GM19023 (cell line): ENCODE data around the gene BRPF1.
"Not testable (repeated sequence)": the region's sequence is repeated elsewhere in the genome, so short reads cannot be mapped to it uniquely, and the experiment has no call there.

Experiments
- ATAC-seq: cut with Tn5 transposase; IDR thresholded peaks from one replicate; pipeline ENCODE4 v1.9.1; 2021; ENCODE audit warnings: mild to moderate bottlenecking, moderate library complexity; ENCODE audit not compliant: unreplicated experiment

The BRPF1 gene

DNA sequence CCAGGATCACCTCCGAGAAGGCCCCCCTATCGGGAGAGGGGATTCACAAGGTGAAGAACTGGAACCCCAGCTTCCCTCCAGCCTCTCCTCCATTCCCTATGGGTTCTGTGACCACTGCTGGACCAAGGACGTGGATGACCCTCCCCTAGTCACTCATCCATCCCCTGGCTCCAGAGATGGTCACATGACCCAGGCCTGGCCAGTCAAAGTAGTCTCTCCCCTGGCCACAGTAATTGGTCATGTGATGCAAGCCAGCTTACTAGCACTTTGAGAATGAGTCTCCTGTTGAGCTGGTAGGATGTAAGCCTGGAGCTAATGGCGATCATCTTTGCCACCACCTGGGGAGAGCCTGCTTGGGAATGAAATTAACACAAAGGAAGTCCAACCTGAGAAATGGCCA, 34.3 kb downstream of the BRPF1 start:
- no peak for ATAC-seq

DNA sequence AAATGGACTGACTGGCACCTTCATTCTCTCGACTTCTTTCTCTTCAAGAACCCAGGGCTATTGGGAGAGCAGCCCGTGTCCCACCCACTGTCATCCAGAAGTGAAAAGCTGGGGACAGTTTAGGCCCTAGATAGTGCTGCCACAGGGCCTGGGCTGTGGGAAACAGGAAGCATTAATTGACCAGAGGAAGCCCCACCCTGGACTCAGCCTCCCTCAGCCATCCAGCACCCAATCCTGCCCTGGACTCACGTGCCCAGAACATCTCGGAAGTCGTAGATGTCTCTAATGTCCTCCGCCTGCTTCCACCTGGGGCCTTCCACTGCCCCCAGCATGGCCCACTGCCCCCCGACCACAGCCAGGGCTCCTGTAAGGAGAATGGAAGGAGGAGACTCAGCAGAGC, 35.9 kb downstream of the BRPF1 start:
- no peak for ATAC-seq

DNA sequence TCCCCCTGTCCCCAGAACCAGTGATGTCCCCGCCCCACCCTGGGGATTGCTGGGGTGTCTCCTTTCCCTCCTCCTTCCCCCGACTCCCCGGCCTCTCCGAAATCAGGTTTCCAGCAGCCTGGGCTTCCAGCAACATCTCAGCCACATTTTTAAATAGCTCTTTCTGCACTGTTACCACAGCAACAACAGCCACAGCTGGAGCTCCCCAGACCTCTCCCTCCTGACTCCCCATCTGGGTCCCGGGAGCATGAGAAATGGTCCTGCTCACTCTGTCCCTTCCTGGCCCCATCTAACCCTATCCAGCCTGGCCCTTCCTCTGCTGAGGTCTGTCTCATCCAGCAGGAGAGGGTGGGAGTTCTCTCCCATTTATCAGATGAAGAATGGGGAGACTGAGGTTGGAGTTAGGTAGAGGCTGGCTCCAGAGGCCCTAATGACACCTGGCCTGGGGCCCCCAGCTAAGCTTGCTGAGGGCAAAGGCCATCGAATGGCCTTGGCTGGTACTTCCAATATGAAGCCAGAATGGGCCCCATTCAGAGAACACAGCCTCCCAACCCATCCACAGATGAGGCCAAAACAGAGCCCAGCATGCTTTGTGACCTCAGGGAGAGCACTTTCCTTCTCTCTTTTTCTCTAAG, 36.7 kb downstream of the BRPF1 start:
- ATAC-seq = no peak

DNA sequence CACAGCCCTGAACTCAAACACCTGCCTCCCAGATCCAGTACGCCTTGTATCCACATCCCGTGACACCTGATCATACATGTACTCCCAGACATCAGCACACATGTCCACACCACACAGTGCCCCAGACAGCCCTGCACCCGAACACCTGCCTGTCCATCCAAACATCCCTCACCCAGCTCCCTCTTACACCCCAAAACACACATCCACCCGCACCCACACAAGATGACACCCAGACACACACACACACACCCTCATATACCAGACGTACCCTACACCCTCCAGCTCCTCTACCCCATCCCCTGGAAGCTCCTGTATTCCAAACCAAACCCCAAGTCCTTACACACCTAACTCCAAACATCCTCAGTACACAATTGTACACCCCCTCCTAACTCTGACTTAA, 37.5 kb downstream of the BRPF1 start:
- ATAC-seq = no peak

DNA sequence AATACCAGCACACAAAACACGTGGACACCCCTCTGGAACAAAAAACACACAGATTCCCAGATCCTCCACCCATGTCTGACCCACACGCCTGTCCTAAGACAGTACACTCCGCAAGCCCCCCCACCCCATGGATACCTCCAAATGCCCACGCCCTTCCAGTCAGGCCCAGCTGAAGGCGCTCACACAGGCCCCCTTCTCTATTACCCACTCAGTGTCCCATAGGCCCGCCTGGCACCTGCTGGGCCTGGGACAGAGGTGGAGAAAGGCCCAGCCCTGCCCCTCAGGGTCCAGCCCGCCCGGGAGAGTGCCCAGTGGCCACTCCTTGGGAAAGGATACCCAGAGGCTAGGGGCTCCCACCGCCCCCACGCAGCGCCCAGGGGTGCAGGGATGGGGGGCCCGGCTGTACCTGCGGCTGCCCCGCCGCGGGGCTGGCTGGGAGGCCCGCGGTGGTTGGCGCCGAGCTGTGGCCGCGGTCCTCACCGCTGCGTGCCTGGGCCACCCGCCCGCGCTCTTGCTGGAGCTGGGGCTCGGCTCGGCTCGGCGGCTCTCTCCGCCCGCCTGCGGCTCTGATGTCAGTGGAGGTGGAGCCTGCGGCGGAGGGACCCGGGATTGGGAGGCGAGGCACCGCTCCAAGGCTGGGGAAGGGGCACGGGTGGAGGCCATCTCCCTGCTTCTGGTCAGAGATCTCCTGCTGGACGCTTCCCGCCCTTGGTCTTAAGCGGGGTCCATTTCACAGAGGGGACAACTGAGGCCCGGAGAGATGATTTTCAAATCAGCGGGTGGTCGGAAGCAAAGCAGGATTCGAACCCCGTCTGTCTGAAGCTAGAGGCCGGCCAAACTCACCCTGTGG, 38.1 kb downstream of the BRPF1 start, which contains the start of gene CAMK1:
Gene CAMK1, minus strand, starts transcription at position 522 of the 850 bp plus-strand sequence. CDS start 2,198 bp downstream, outside the sequence.
- ATAC-seq = peak; percentile 72

DNA sequence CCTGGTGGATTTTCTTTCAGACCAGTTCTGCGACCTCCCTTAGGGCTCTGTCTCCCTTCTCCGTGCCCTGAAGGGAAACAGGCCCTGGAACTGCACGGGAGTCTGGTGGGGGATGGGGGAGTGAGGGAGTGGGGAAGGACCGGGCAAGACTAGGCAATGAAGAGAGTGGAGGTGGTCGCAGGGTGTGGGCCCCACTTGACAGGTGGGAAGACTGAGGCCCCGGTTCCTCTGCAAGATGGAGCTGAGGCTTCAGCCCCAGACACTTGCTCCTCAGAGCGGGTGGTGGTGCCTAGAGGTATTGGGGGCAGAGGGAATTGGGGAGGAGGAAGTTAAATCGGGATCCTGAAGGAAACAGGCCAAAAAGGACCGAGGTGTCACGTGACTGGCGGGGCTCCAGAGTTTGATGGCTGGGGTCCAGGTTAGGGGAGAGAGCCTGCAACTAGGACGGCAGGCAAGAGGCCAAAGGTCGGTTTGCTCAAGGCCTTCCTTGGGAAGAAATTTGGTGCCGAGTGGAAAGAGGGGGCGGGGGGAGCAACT, 38.8 kb downstream of the BRPF1 start:
- no peak for ATAC-seq

DNA sequence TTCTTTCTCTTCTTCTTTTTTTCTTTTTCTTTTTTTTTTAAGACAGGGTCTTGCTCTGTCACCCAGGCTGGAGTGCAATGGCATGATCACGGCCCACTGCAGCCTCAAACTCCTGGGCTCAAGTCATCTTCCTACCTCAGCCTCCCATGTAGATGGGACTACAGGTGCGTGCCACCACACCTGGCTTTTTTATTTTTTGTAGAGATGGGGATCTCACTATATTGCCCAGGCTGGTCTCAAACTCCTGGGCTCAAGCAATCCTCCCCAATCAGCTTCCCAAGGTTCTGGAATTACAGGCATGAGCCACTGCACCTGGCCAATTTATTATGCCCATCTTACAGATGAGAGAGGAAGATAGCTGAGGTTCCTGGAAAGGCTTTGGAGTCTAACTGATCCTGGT, 39.5 kb downstream of the BRPF1 start:
- ATAC-seq = not testable (repeated sequence)

DNA sequence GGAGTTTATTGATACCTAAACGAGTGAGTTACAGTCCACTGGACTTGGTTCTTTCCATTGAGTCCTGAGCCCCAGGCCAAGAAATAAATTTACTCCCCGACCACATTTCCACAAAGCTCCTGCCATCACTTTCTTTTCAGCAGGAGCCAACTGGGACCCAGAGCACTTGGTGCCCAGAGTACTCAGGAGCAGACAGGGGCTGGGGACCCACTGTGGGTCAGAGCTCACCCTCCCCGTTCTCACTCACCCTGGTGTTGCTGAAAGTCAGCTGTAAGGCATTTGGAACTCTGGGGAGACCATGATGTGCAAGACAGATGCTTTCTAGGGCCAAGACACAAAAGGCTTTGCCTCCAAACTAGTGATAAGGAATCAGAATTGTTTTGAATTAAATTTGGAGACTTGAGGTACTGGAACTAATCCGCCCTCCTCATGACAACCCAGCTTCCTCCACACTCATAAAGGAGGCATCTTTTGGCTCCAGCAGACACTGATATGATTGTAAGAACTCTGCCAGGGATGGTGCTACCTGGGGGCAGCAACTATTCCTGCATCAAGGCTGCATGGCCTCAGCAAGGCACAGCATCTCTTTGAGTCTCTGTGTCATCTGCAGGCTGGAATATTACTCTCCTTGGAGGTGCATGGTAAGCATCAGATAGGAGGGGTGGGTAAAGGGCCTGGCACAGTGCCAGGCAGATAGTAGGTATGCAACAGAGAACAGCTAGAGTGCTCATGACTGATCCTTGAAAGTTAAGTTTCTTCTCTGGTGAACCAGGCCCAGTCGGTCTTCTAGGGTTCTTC, 45.6 kb downstream of the BRPF1 start:
- ATAC-seq = no peak

DNA sequence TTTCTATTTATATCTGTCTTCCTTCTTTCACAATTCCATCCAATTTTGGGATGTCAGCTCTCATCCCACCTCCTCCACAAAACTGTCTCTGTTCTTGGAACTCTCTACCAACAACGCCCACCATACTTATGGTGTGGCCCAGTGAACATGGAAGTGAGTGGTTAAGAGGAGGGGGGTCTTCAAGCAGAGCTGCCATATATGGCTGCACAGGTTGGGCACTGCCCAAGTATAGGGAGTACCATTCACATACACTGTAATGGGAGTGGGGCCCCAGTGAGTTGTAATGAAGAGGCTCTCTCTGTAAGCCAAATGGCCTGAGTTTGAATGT, 46.1 kb downstream of the BRPF1 start:
- no peak for ATAC-seq

DNA sequence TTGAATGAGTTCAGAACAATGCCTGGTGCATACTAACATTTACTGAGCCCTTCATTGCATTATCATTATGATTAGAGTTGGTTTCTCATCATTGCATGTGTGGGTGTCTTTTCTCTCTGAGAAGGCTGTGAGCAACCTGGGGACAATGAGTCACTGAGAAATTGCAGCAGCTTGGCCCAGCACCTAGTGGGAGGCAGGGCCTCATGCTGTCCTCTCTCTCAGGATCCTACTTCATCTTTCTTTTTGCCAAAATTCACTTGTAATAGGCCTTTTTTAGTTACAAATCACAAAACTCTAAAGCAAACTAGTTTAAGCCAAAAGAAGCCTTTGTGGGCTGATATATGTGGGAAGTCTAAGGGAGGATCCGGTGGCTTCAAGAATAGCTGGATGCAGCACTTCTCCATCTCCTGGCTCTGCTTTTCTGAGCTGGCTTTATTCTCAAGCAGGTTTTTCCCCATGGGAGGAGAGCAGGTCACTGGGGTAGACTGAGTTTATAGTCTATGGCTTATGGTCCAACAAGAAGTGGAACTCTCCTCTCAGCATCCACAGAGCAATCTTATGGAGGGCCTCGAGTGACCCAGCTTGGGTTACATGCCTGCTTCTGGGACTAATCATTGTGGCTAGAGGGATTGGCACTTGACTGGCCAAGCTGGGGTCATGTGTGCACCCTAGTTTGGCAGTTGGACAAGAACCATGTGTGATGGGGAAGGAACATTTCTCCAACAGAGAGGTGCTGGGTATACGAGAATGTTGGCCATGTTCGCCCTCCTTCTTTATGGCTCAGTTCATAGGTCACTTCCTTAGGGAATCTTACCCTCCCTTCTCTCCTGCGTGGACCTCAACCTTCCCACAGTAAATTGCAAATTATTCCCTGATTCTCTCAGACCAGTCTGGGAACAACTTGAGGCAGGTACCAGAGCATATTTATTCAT, 46.9 kb downstream of the BRPF1 start:
- ATAC-seq = no peak

DNA sequence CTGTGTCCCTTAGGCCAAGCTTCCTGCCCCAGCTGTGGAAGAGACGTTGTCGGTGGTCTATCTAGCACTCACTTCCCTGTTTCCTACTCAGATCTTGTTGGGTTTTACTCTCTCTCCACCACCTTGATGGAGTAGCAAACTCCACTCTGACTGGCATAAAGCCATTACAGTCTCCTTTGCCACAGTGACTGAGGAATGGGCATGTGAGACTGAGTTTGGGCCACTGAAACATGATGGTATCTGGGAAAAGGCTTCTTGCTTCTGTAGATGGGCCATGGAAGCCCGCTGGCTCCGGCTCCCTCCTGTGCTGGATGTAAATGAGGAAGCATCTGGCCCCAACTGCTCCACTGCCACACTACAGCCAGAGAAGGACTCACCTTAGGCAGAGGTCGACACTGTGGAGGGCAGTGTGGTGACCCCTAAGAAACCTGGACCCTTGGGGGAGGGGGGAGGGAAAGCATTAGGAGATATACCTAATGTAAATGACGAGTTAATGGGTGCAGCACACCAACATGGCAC, 47.6 kb downstream of the BRPF1 start:
- no peak for ATAC-seq

DNA sequence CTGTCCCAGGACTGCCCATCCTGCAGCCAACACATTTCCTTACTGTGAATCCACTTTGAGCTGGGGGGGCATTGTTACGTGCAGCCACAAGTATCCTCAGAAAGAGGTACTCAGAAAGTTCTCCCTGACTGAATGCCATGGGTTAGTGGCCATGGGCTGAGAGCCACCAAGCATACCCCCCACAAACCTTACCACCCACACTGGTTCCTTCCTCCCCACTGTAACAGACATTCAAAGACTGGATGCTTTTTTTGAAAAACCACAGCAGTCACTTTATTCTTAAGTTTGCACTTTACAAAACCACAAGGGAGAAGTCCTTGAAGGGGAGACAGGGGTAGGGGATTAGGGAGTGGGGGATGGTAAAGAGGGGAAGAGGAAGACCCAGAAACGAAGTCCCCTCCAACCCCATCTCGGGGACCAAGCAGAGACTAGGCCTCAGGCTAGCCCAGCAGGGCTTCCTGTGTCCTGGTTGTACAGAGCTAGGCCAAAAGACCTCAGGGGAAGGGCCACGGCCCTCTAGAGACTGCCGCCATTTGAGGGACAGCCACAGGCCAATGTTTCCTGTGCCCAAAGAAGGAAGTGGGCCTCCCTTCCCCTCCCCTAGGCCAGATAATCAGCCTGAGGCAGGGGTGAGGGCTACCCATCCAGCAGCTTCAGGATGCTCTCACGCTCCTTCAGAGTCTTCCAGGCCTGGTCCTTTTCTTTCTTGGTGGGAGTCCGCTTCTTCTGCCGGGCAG, 48.4 kb downstream of the BRPF1 start:
- peak; percentile 55 for ATAC-seq

DNA sequence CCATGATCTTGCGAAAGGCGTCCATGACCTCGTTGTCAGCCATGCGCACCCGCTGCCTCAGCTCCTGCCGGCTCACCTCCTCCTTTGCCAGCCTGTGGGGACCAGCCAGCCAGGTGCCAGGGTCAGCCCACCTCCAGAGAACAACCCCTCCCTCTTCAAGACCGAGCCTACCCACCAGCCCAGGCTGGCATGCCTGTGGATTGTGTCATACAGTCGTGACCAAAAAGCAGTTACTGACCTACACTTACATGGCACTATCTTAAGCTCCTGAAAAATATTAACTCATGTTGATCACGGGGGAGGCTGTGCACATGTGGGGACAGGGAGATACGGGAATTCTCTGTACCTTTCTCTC, 48.9 kb downstream of the BRPF1 start:
- no peak for ATAC-seq

DNA sequence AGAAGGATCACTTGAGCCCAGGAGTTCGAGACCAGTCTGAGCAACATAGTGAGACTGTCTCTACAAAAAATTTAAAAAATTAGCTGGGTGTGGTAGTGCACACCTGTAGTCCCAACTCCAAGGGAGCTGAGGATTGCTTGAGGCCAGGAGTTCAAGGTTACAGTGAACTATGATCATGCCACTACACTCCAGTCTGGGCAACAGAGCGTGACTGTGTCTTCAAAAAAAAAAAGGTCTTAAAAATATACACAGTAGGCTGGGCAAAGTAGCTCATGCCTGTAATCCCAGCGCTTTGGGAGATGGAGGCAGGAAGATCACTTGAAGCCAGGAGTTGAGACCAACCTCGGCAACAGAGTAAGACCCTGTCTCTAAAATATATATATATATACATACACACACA, 49.4 kb downstream of the BRPF1 start:
- ATAC-seq = no peak

DNA sequence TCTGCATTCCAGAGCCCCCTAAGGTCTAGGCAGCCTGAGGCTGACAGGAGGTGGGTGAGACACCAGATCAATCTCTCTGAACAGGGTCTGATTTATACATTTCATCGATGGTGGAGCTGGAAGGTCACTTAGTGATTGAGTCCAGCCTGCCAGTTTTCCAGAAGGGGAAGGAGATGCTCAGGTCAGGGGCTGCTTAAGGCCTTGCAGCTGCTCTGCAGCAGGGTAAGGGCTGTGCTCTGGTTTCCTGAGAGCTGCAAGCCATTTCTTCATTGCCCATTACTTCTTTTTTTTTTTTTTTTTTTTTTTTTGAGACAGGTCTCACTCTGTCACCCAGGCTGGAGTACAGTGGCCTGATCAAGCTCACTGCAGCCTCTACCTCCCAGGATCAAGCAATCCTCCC, 50.0 kb downstream of the BRPF1 start:
- no peak for ATAC-seq

DNA sequence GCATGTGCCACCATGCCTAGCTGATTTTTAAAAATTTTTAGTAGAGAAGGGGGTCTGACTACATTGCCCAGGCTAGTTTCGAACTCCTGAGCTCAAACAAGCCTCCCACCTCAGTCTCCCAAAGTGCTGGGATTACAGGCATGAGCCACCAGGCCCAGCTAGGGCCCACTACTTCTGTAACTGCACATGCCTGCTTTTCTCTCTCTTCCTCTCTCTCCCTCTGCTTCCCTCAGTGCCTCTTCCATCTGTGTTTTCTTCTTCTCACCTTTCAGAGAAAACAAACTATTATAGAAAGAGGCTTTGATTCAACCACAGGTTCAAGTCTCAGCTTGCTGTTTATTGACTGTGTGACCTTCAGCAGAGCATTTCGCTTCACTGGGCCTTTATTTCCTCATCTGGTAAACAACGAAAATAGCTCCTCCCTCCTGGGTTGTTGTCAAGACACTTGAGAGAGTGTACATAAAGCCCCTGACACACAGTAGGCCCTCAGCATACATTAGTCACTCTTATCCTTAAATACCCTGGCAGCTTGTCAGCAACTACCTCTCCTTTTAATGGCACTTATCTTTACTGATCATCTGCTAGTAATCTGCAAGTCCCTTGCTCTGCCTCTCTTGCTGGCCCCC, 50.6 kb downstream of the BRPF1 start:
- ATAC-seq = no peak

DNA sequence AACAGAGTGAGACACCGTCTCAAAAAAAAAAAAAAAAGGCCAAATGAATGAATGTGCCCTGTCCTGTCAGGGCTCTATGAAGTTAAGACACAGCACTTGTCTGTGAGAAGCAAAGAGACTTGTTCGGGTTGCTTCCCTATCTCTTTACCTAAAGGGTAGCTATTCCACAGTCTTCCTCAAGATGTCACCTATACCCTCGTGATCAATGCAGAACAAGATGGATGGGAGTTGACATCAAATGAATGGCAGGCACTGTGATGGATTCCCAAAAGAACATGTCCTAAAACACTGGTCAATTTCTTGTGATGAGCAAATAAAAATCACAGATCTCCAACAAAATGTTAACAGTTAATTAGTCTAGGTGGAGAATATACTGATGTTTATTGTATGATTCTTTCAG, 51.2 kb downstream of the BRPF1 start:
- ATAC-seq = no peak

DNA sequence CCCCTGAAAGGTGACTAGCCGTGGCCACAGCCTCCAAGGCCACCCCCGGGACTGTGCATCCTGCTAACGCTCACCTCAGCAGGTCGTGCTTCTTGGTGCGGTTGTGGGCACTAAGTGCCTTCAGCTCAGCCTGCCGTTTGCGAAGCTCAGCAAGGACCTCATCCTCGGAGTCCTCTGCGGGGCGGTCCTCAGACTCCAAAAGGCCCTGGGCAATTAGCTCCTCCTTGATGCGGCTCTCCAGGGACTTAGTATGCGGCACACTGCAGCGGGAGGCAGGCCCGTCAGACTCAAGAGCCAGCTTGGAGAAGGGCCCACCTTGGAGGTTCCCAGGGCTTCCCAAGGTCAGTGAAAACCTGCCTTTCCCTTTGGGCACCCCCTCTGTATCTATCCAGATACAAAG, 52.4 kb downstream of the BRPF1 start:
- ATAC-seq = no peak

DNA sequence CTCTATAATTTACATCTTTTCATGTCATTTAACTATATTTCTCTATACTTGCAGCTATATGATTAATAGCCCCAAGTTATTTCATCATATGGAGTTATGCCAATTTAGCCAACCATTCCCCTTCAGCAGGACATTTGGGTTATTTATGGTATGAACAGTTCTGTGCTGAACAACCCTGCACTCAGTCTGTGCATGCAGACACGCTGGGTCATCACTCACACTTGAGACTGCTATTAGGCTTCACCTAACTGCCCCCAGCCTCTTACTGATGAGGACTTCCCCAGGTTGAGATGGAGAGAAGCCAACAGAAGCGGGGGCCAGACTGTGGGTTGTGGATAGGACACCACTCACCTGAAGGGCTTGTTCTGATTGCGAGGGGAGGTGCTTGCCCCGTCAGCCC, 53.4 kb downstream of the BRPF1 start:
- ATAC-seq = no peak
